NCI-H524 treated with DMSO at 0.1 percent for 48 hours (cell line): ENCODE data around the gene TMEM132D.

ENCODE experiments used
- DNase-seq: peaks from one replicate; lab custom pipeline; 2025; lab: John Stamatoyannopoulos, UW

The TMEM132D gene

DNA sequence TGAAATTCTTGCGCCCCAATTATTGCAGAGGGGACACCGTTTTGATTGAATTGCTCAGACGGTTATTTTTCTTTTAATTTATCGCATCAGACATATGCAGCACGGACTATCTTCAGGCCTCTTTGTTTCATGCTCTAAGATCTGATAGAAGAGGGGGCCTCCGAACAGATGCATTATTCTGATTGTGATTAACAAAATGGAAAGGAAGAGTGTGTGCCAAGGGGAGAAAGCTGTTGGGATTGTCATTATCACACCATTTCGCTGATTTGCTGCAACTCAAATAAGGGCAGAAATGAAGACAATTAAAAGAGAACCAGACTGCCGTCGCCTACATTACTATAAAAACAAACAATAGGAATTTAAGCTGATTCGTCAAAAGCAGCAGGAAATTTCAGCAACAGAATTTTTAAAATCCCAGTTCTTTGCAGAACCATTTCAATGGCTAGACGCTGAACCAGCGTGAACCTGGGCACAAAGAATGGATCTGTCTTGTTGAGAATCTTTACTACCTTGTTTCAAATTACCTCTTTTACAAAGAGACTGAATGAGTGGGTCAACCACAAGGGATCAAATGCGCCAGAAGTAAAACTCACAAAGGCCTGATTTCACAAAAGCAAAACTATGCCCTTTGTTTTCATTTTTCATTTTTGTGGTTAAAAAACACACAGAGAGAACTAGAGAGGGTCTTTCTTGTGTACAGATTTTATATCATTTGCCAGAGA, 30.6 kb downstream of the TMEM132D start:
- DNase-seq: no peak

DNA sequence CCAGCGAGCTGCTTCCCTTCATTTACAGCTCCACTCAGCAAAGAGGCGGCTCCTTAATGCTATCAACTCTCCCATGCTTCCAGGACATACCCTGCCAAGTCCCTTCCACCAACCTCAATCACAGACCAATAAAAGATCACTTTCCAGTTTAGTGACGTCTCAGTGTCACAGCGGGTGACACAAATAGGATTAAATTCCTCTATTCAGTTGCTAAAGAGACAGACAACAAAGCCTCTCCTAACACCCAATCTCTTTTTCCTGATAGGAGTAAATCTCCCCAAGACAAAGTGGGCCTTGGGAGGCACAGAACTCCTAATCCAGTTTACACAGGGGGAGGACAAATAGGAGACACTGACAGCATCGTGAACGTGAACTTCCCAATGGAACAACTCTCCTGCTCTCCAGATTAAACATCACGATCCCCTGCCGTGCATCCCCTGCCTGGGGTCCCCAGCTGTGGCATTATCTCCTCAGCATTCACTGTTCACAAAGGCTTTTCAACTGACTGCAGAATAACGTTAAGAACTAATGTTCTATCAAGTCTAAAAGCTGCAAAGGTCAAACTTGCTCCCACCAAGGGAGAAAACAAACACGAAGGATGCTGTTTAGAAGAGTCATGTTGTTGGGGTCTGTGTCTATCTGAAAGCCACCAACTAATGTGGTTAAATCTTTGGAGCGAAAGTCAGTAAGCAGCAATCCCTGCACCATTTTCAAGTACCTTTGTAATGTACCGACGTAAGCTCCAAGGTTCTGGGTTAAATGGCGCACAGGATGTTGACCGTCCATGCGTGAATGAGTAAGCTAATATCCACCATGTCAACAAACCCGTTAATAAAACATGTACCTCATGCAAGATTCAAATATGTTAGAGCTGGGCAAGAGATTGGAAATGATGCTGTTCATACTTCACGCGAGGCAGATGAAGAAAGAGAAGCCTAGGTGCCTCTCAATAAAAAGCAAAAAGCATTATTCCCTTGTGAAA, 31.5 kb downstream of the TMEM132D start:
- no peak for DNase-seq

DNA sequence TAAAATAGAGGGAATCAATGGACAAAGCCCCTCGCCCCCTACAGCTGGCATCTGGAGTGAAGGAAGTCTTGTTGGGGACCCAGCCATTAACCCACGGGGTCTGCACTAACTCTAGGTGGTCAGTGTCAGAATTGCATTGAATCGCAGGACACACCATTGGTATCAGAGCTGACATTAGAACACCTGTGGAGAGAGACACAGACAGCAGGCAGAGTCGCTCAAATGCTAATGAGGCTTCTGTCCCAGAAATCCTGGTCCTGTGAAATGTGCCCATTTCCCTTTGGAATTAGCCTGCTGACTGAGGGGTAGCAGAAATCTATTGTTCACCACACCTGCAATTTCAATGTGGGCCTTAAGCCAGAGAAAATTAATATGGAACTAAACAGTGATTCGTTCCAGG, 33.0 kb downstream of the TMEM132D start:
- DNase-seq: no peak

DNA sequence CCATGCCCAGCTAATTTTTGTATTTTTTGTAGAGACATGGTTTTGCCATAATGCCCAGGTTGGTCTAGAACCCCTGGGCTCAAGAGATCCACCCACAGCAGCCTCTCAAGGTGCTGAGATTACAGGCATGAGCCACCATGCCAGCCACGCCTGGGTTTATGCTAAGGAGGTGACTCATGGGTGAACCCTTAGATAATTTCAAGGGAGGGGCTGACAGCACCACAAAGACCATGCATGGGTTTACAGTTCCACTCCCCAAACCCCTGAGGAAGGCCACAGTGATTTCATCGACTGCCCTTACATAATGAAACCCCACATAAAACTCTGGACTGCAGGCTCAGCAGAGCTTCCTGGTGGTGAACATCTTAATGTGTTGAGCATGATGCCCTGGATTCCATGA, 33.7 kb downstream of the TMEM132D start:
- DNase-seq: no peak

DNA sequence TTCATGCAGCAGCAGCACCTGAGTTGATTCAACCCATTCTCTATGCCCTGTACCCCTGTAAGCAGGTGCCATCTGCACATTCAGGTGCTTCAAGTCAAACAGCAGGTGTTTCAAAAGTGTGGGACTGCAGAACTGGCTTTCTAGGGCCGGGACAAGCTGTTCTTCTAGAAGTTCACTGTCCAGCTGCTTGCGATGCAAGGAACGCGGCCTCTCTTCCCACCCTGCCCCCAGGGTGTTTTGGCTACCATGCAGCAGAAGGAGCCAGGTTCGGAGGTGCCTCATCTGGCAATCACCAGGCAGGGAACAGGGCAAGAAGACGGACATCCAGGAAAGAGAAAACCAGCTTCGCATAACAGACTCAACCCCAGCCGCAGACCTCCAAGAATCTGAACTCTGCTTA, 35.2 kb downstream of the TMEM132D start:
- DNase-seq: no peak

DNA sequence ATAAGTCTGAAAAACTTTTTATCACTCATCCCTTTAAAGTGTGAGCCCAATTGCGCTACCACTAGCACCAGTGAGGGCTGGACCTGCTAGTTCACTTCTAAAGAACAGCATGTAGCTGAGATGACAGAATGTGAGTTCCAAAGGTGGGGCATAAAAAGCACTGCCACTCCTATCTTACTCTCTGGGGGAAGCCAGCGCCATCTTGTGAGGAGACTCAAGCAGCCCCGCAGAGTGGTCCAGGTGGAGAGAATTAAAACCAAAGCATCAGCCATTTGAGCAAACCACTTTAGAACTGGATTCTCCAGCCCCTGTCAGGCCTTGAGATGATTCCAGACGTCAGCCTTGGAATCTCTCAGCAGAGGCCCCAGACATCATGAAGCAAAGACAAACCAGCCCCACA, 39.9 kb downstream of the TMEM132D start:
- DNase-seq: no peak

DNA sequence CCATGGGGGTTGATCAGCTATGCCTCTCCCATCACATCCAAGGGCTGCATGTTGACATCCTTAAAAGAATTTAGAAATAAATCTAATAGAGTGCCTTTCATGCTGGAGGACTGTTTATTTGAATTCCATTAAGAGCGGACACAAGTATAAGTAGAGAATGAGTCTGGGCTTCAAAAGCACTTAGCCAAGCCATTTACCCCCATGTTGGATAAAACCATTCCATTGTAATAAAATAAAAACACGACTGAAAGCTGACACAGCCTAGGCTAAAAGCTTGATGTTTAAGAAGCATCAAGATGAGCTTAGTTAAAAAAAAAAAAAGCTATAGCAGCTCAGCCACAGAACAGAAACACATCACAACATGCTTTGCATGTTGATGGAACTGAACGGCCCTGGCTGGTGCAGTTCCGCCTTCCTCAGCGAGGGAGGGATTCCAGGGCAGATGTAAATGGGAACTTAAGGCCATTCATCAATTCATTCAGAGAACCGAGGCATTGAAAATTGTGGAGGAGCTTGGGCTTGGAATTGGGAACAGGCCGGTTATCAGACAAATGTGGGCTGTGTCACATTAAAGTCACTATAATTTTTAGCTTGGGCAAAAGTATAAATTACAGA, 41.2 kb downstream of the TMEM132D start:
- DNase-seq: no peak

DNA sequence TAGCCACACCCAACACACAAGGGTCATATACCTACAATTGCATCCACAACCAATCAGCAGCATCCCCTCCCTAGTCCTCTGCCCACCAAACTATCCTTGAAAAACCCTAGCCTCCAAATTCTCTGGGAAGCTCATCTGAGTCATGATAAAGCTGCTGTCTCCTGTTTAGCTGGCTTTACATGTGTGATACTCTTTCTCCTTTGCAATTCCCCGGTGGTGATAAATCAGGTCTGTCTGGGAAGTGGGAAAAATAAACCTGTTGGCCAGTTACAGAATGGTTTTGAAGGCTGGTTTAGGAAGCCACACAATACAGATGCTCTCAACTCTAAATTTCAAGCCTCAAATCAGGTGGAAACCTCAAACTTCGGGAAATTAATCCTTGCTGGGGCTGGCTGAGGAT, 41.9 kb downstream of the TMEM132D start:
- no peak for DNase-seq

DNA sequence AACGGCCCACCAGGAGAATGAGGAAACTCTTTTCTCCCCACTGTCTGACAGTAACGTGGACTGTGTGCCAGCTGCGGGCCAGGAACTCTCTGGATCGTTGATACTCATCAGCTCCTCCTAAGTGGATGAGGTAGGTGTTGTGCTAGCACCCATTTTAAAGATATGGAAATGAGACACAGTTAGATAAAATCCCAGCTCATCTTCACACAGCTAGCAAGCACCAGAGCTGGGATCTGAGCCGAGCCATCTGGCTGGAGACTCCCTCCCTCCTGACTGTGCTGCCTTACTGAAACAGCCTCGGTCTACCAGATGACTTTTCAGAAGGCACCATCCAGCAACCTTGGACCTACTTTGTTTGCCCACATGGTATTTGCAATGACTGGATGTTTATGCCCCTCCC, 49.2 kb downstream of the TMEM132D start:
- DNase-seq: no peak

DNA sequence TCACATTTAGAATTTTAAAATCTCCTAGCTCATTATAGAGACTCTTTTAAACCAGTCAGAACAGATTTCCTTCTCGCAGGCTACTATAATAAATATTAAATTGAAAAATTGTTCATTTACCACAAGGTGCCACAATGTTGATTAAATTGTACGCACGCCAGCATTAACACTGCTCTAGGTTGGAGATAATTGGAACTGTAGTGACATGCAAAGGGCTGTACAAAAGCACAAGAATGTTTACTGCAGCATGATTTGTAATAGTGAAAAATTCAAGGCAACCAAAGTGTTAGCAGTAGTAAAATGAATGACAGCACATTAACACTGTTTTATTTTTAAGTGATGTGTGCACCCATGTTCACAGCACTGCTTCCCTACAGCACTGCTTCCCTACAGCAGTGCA, 52.5 kb downstream of the TMEM132D start:
- no peak for DNase-seq

DNA sequence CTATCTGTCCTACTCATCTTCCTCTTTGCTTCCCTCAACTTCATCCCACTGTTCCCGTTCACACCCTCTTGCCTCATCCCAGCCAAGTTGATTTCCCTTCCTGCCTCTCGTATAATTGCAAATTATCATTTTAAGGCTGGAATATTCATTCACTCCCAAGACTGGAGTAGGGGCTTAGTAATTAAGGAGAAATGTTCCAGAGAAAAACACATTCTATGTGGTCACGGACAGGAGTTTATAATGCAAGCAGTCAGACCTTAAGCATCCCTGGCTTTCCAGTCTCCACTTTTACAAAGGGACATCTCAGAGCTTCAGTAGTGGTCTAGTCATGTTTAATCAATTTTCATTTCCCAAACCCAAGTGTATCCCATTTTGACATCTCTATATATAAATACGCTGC, 54.9 kb downstream of the TMEM132D start:
- DNase-seq: no peak

DNA sequence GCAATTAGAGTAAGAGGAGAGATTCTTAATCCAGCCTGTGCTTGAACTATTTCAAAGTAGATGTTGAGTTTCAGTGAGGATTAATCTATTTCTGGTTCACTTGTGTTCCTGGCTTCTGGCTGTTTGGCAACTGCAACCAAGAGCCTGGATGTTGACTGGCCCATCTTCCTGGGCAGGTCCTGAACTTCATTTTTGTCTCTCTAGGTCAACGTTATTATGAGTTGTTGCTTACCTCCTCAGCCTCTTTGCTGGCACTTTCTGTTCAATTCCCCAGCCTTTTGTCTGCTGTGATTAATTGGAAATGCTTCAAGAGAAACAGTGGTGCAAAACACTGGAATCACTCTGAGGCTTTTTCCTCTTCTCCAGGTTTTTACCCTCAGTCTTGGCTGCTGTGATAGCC, 56.8 kb downstream of the TMEM132D start:
- DNase-seq: no peak

DNA sequence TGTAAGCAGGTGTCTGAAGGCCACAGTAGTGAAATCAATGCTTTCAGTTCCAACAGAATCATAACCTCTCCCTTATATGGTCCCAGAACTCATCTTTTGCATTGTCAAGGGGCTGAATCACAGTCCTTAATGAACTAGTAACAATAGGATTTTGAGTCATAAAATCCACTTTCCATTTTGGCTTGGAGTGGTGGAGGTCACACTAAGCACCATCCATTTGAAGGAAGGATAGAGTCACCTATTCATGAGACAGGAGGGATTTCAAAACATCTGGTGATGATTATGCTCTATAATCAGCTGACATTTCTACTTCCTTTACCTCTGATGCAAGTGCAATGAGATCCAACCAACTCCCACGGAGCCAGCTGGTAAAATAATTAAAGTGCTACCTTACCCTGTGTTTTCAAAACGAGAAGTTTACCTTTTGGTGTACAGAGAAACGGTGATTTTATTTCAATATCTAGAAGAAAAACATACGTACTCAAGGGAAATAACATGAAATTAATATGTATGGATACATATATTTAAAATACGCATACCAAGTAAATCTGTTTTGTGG, 59.1 kb downstream of the TMEM132D start:
- DNase-seq: no peak

DNA sequence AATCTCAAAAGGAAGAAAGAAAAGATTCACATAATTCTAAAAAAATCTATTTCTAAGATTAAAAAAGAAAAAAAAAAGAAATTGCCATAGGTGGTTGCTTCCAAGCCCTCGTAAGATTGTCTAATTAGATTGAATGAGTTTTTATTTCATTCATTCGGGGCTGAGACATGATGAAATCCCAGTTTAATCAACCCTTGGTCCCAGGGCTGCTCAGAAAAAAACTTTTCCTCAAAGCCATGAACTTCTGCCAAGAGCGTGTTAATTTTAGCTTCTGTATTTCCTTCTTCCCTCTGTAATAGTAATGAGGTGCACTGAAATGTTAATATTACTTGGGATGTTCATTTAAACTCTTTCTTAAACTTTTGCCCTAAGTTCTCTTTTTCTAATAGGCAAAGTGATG, 62.6 kb downstream of the TMEM132D start:
- DNase-seq: no peak

DNA sequence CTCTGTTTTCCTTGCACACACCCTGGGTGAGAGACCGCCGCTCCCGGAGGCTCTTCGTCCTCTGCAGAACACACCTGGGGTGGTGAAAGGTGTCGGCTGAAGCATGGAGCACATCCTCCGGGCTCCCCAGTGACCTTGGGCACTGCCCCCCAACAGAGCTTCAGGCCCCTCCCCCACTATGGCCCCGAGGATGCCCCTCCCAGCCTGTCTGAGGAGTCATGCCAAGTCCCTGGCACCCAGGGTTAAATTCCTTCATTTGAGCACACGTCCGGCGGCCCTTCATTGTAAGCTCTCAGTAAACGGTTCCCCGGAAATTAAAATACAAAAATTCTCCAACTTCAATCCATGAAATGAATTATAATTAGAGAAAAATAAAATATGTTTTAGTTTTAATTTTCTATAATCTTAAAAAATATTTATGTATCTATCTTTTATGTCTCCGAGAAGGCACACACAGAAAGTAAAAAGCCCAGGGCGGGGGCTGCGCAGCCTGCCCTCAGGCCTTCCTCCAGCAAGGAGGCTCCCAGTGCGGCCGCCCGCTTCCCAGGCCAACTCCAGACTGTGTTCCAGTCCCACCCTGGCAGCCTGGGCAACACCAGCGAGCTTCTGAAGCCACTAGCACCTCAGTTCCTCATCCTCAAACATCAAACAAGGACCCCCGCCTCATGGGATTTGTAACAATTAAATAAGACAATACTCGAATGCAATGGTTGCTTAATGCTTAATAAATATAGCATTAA, 63.5 kb downstream of the TMEM132D start:
- no peak for DNase-seq

DNA sequence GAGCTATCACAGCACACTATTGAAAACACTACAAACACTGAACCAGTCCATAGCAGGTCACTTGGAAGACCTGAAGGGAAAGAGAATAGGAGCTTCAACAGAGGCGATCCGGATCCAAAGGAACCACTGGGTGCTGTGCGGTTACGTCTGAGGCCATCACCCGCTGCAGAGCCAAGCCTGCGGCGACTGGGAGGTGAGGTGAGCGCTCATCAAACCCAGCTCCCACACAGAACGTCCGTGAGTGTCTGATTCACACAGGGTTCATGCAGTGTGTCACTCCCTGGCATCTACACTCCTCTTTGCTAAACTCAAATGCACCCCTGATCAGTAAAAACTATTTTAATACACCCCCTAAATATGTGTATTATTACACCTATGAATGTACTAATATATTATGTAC, 64.1 kb downstream of the TMEM132D start:
- DNase-seq: no peak

DNA sequence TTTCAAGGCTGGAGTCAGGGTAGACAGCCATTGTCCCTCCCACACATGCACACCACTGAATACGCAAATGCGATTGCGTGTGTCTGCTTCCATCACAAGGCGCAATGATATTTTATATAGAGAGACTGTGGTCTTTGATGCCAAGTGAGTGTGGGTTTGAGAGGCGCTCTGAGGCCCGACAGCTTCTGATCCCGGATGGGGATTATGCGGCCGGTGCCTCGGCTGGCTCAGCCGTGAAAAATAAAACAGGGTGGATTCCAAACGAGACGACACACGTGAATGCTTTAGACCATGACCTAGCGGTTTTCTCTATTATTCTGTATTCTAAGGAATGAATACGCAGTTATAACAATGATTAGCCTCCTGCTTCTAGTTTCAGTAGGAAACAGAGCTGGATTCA, 72.5 kb downstream of the TMEM132D start:
- no peak for DNase-seq

DNA sequence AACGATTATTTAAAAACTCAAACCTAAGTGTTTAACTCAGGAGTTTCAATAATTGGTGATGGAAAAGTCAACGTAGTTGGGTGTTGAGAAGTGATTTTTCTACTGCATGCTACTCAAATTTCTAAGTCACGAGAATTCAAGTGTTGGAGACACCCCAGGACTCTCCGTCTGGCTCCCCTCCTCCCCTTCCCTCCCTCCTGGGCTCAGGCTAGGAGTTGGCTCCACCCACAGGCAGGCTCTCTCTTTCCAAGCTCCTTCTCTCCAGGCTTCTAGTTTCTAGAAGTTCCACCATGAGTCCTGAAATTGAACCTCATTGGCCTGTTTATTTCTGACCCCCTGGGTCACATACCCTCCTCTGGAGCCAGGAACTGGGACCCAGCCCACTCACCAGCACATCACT, 73.0 kb downstream of the TMEM132D start:
- DNase-seq: no peak

DNA sequence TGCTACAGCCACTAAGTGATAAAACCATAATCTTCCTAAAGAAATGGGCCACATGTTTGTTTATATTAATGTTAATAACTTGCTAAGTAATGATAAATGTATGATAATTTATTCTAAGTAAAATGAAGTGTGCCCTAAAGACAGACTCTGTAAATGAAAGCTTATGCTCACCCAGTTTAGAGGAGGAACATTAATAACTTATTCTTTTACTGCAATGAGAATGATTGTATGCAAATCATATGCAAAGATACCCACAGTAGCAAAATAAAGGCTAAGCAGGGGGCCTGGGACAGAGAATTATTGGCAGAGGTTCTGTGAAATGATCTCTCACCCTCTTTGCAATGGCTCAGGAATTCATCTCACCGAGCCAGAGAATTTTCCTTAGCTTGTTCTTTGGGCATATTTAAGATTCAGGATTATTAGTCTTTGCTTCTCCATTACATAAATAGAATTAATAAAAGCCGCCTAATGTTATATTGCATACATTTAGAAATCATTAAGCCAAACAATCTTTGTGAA, 75.9 kb downstream of the TMEM132D start:
- DNase-seq: no peak

DNA sequence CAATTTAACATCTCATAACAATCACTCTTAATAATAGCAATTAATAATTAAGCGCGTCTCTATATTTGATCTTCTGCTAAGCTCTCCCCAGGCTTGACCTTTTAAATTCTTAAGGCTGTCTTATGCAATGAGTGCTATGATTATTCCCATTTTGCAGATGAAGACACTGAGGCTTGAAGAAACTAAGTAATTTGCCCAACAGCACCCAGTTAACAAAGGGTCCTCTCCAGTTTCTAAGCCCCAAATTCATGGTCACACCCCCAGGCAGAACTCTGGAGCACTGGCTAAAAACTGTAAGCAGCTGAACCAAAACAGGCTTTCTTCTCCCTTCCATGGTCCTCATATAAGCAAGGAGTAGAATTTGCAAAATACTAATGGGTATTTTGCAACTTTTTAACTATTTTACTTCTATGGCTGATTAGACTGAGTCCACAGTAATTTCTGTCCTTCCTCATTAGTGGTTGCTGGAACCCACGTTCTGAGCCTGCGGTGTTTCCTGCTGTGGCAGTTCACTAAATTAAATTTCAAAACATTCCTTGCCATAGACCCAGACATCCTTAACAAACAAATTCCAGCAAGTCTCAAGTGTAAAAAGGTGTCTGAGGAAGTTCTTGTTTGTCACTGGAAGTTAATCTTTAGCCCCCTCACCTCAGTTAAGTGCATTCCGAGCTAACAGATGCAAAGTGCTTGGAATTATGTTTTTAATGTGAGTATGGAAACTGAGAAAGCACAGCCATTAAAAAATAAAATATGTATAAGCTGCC, 76.5 kb downstream of the TMEM132D start:
- peak; percentile 14 for DNase-seq

DNA sequence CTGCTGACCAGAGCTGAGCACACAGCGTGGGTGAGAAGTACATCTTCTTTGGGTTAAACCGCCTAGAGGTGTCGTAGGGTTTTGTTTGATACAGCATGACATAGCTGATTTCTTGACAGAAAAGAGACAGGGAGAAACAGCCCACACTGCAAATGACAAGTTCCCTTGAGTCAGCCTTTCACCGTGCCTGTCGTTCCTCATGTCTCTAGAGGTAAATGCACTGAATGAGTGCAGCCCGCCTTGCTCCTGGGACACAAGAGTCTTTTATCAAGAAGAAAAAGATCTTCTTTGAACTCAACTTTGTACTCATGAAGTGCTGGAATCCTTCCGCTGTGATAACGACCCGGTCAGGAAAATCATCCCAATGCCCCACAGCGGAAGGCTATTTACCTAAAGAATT, 77.6 kb downstream of the TMEM132D start:
- DNase-seq: no peak
